ENCODE data around the gene SLC4A1AP.

DNA sequence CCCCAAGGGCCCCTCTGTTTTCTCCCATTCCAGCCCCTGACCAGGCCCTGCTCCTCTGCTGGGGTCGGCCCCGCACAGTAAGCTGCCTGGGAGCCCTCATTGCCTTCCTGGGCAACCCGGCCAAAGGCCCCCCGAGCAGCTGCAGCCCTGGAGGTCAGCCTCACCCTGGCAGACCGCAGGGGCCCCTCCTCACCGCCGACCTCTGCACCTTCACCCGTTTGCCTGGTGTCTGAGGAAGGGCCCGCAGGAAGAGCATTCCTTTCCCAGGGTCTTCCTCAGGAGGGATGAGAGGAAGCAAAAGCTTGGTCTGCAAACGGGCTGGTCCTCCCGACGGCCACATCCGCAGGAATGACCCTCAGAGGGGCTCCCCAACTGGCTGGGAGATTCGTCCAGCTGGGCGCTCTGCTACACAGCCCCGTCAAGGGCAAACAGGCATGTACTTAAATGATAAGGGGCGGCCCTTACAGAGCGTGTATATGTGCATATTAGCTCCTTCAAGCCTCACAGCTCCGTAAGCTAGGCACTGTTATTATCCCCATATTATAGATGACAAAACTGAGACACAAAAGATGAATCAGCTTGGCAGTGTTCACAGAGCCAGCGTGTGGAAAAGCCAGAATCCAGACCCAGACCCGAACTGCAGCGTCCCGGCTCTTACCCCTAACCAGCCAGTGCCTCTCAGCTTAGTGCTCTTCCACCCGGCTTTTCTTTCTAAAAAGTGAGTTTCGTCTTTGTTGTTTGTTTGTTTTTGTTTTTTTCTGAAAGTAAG is 52.8 kb downstream of the SLC4A1AP start:
- TF ChIP-seq CTCF (IDR thresholded peaks at IDR 0.05), result no peak
- no peak for TF ChIP-seq EP300 (IDR thresholded peaks at IDR 0.05)
- no peak for TF ChIP-seq POLR2AphosphoS5 (IDR thresholded peaks at IDR 0.05)

Data from upper lobe of left lung (tissue), 4 donors.